GM18868 (cell line): Measurements from ENCODE around the gene PRKRIP1.
"Not testable (repeated sequence)": the region's sequence is repeated elsewhere in the genome, so short reads cannot be mapped to it uniquely, and the experiment has no call there.

Experiments used
- ATAC-seq: cut with Tn5 transposase; IDR thresholded peaks from one replicate; pipeline ENCODE4 v1.9.1; 2021; ENCODE audit warnings: mild to moderate bottlenecking, moderate library complexity; ENCODE audit not compliant: unreplicated experiment

PRKRIP1 gene

GRCh38 chr7:102403563-102403962 lies 7.4 kb downstream of the PRKRIP1 start:
- no peak for ATAC-seq

DNA sequence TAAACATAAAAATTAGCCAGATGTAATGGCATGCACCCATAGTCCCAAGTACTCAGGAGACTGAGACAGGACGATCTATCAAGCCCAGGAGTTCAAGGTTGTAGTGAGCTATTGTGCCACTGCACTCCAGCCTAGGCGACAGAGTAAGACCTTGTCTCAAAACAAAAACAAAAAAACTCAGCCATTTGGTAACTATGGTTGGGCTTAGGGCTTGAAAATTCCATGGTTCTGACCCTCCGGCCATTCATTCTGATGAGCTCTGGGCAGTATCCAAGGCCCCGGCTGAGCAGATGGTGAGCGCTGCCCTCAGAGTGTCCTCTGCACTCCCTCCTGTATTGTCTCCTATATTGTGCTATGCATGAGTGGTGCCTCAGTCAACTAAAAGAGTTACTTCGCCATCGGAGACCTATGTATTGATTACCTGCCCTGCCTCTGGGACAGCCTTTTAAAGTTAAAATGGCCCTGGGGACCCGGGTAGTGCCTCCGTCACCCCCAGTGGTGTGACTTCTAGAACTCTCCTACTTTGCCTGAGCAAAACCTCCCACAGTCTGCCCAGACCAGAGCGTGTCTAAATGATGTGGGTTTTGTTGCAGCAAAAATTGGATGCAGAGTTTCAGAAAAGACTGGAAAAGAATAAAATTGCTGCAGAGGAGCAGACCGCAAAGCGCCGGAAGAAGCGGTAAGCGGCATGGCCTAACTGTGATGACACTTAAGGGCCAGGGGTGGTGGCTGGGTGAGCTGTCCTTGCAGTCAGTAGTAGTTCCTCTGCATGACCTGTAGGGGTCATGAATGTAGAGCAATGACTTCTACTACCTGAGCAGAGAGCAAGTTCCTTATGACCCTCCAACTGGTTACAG lies 8.1 kb downstream of the PRKRIP1 start:
- ATAC-seq, result peak; percentile 77

DNA sequence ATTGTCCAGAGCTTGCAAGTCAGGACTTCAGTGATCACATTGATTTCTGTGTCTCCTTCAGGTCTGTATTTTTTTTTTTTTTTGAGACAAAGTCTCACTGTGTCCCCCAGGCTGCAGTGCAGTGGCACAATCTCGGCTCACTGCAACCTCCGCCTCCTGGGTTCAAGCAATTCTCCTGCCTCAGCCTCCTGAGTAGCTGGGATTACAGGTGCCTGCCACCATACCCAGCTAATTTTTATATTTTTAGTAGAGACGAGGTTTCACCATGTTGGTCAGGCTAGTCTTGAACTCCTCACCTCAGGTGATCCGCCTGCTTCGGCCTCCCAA lies 8.7 kb downstream of the PRKRIP1 start:
- ATAC-seq, result not testable (repeated sequence)

GRCh38 chr7:102407910-102408309 lies 11.7 kb downstream of the PRKRIP1 start:
- ATAC-seq, result no peak

DNA sequence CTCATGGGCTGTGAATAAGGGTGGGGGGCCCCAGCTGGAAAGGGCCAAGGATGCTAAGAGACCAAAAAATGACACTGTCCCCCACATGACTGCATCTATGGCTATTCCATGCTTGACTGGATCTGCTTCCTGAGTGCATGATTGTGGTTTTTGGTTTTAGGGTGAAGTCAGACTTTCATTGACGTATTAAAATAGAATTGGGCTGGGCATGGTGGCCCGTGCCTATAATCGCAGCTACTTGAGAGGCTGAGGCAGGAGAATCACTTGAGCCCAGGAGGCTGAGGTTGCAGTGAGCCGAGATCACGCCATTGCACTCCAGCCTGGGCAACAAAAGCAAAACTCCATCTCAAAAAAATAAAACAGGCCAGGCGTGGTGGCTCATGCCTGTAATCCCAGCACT lies 12.4 kb downstream of the PRKRIP1 start:
- peak; percentile 65 for ATAC-seq

DNA sequence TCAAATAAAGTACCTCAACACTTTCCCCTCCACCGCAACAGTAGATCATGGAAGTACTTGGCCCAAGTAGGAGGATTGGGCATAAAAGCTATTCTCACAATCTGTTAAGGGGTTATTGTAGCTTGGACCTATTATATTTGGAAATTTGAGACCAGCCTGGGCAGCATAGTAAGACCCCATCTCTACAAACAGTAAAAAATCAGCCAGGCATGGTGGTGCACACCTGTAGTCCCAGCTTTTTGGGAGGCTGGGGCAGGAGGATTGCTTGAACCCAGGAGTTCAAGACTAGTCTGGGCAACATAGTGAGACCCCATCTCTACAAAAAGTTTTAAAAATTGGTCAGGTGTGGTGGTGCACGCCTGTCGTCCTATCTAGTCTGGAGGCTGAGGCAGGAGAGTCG lies 13.2 kb downstream of the PRKRIP1 start:
- no peak for ATAC-seq

- no peak for ATAC-seq
These were observed 14.0 kb downstream of the PRKRIP1 start for GRCh38 chr7:102410123-102410522.

- ATAC-seq, result no peak
These were observed 14.8 kb downstream of the PRKRIP1 start for GRCh38 chr7:102410918-102411317.

GRCh38 chr7:102412548-102412947 lies 16.4 kb downstream of the PRKRIP1 start:
- no peak for ATAC-seq

DNA sequence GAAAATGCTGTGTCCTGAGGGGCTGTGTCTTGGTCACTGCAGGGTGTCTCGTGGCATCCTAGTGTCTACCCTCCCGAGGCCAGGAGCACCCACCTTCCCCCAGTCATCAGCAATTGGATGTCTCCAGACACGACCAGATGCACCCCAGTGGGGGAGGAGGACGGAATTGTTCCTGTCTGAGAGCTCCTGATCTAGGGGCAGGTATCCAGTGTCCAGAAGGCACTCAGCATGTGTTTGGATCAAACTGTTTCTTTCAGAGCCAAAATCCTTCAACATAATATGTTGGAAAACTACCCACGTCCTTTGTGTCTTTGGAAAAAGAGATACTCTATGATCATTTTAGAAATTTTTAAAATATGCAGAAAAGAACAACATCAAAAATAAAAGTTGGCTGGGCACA lies 16.9 kb downstream of the PRKRIP1 start:
- no peak for ATAC-seq

- ATAC-seq, result no peak
These were observed 17.4 kb downstream of the PRKRIP1 start for GRCh38 chr7:102413611-102414010.

- ATAC-seq, result peak; percentile 47
These were observed 19.6 kb downstream of the PRKRIP1 start for GRCh38 chr7:102415685-102416225.

DNA sequence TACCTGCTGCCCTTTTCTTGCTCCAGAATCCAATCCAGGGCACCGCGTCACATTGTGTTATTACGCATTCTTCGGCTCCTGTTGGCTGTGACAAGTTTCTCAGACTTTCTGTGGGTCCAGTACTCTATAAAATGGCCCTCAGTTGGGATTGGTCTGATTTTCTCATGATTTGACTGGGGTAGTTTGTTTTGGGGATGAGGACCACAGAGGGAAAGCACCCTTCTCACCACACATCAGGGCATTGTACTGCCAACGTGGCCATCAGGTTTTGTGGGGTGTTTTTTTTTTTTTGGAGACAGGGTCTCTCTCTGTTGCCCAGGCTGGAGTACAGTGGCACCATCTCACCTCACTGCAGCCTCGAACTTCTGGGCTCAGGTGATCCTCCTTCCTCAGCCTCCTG lies 20.2 kb downstream of the PRKRIP1 start:
- no peak for ATAC-seq

- no peak for ATAC-seq
These were observed 20.9 kb downstream of the PRKRIP1 start for GRCh38 chr7:102417105-102417504.

DNA sequence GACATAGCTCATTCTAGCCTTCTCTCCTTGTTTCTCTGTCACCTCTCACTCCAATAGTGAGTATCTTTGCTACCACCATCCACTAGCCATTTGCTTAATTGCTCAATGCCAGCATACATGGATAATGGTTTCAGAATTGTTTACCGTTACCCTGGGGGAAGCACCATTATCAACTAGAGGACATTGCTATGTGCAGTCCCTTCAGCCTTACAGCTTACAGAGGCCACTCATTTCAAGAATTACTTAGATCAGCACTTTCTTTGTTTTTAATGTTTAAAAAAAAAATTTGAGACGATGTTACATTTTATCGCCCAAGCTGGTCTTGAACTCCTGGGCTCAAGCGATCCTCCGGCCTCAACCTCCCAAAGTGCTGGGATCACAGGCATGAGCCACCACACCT lies 22.4 kb downstream of the PRKRIP1 start:
- ATAC-seq, result no peak

DNA sequence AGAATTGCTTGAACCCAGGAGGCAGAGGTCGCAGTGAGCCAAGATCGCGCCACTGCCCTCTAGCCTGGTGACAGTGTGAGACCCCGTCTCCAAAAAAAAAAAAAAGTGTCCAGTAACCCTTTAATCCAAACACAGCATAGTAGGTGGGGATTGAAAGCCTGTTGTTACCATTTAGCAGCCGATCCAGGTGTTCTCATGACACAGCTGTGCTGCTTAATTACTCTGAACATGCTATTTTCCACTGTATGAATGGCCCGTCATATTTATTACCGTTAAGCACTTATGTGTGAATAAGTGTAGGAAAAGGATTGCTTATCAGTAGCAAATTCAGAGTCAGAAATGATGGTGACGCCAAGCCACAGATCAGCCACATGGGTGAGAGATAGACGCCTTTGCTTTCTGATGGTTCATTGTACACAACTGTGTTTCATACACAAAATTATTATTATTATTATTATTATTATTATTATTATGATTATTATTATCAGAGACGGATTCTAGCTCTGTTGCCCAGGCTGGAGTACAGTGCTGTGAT lies 25.6 kb downstream of the PRKRIP1 start:
- ATAC-seq, result no peak

DNA sequence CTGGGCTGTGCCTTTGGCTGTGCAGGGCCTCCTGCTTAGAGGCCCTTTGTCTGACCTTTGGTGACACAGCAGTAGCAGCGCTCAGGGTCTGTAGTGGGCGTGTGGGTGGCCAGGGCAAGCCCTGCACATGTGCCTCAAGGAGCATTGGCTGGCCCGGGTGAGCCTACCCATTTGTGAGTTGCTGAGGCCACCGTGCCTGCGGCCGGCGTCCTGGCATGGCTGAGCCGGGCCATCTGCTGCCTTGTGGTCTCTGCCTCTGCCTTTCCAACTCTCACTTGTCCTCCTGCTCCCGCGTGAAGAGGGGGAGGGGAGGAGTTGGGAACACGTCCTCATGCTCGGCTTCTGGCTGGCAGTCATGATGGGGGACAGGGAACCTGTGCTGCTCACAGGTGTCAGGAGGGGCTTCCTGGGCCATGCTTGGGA lies 28.0 kb downstream of the PRKRIP1 start:
- no peak for ATAC-seq

- no peak for ATAC-seq
These were observed 28.6 kb downstream of the PRKRIP1 start for GRCh38 chr7:102424787-102425218.

DNA sequence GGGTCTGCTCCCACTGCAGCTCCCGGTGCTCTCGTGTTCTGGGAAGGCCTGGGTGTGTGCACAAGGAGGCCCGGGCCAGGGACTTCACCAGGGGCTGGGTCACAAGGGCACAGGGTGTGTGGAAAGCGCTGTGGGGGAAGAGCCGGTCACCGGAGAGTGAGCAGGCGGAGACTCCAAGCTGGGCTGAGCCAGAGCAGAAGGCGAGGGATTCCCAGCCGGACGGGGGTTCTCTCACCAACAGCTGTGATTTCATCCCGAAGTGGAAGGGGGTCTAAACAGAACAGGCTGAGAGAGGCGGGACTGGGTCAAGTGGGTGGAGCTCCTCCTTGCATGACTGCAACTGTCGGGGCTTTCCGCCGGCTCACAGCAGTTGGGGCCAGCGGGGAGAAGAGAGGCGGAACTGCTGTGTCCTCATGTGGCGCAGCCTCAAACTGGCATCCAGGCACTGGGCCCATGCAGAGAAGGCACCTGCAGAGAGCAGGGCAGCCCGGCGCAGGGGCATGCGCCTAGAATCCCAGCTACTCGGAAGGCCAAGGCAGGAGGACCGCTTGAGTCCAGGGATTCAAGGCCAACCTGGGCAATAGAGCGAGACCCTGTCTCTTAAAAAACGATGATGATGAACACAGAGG lies 29.6 kb downstream of the PRKRIP1 start:
- peak; percentile 65 for ATAC-seq

- peak; percentile 61 for ATAC-seq
These were observed 30.3 kb downstream of the PRKRIP1 start for GRCh38 chr7:102426268-102427018.

- no peak for ATAC-seq
These were observed 30.8 kb downstream of the PRKRIP1 start for GRCh38 chr7:102427019-102427405.
